ENCODE data around the gene MAP2K6.
A peak's percentile ranks its signal among the peaks of the same experiment; 100 is the strongest.

MAP2K6 gene

GRCh38 chr17:69414408-69415274 lies at the start of gene MAP2K6:
Gene MAP2K6, plus strand, starts transcription at chr17:69414697. Its CDS starts 288 bp downstream, at chr17:69414985.
- peak; percentile 12 for DNase-seq (ENCODE audit: low read depth)

DNA sequence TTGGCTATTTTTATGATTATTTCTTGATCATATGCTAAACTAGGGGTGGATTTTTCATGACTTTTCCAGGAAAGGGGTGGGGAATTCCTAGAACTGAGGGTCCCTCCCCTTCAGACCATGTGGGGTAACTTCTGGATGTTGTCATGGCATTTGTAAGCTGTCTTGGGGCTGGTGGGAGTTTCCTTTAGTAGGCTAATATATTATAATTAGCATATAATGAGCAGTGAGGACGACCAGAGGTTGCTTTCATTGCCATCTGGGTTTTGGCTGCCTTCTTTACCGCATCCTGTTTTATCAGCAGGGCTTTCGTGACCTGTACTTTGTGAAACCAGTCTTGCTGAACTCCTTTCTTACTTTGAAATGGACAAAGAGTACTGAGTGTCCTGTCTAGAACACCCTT lies 47.2 kb upstream of the MAP2K6 start:
- DNase-seq (ENCODE audit: low read depth), result no peak

GRCh38 chr17:69373069-69373468 lies 41.4 kb upstream of the MAP2K6 start:
- DNase-seq (ENCODE audit: low read depth), result no peak

- no peak for DNase-seq (ENCODE audit: low read depth)
These were observed 39.3 kb upstream of the MAP2K6 start for GRCh38 chr17:69375229-69375628.

DNA sequence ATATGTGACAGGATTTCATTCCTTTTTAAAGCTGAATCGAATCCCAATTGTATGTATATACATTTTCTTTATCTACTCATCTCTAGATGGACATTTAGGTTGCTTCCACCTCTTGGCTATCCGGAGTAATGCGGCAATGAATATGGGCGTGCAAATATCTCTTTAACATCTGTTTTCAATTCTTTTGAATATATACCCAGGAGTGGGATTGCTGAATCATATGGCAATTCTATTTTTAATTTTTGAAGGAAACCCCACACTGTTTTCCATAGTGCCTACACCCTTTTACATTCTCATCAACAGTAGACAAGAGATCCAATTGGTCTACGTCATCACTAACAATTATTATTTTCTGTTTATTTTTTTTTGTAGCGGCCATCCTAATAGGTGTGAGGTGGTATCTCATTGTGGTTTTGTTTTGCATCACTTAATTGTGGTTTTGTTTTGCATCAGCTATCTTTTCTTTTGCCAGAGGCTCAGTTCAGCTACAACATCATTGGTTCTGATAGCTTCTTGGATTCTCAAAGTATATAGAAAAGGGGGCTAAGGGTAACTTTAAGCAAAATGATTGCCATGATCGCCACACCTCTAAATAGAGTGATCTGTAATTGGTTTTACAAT lies 25.6 kb upstream of the MAP2K6 start:
- DNase-seq (ENCODE audit: low read depth), result no peak

GRCh38 chr17:69390795-69391501 lies 23.5 kb upstream of the MAP2K6 start:
- no peak for DNase-seq (ENCODE audit: low read depth)

DNA sequence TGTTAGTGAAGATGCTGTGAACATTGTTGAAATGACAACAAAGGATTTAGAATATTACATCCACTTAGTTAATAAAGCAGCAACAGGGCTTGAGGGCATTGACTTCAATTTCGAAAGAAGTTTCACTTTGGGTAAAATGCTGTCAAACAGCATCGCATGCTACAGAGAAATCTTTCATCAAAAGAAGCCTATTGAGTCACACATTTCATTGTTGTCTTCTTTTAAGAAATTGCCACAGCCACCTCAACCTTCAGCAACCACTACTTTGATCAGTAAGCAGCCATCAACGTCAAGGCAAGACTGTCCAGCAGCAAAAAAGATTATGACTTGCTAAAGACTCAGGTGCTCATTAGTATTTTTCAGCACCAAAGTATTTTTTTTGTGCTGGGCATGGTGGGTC lies 13.2 kb upstream of the MAP2K6 start:
- DNase-seq (ENCODE audit: low read depth), result no peak

DNA sequence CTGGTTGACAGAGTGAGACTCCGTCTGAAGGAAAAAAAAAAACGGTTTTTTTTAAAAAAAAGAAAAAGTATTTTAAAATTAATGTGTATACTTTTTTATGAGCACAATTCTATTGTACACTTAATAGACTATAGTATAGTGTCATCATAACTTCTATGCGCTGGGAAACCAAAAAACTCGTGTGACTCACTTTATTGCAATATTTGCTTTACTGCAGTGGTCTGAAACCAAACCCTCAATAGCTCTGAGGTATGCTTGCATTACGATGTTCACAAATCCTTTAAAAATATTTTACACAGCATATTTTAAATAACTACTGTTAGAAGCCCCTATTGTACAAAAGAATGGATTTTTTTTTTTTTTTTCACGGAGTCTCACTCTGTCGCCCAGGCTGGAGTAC lies 12.4 kb upstream of the MAP2K6 start:
- DNase-seq (ENCODE audit: low read depth), result no peak

GRCh38 chr17:69404399-69404798 lies 10.1 kb upstream of the MAP2K6 start:
- peak; percentile 17 for DNase-seq (ENCODE audit: low read depth)

- no peak for DNase-seq (ENCODE audit: low read depth)
These were observed 9.4 kb upstream of the MAP2K6 start for GRCh38 chr17:69405096-69405495.

GRCh38 chr17:69406941-69407340 lies 7.6 kb upstream of the MAP2K6 start:
- peak; percentile 13 for DNase-seq (ENCODE audit: low read depth)

DNA sequence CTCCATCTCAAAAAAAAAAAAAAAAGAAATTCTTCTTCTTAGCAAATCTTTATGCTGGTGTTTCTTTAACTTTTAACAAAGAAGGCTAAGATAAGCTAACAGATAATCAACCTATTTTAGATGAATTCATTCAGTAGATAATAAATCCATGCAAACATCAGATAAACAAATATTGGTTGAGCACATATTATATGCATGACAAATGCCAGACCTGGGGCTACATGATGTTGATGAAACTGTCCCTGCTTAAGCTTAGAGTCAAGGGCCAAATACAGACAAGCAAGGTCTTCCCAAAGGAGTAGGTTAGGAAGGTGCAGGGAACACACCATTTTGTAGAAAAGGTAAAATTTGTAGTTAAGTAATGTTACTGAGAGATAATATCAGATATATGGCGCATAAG lies 6.7 kb upstream of the MAP2K6 start:
- no peak for DNase-seq (ENCODE audit: low read depth)

GRCh38 chr17:69410671-69411070 lies 3.8 kb upstream of the MAP2K6 start:
- DNase-seq (ENCODE audit: low read depth), result no peak

GRCh38 chr17:69411766-69412165 lies 2.7 kb upstream of the MAP2K6 start:
- no peak for DNase-seq (ENCODE audit: low read depth)

DNA sequence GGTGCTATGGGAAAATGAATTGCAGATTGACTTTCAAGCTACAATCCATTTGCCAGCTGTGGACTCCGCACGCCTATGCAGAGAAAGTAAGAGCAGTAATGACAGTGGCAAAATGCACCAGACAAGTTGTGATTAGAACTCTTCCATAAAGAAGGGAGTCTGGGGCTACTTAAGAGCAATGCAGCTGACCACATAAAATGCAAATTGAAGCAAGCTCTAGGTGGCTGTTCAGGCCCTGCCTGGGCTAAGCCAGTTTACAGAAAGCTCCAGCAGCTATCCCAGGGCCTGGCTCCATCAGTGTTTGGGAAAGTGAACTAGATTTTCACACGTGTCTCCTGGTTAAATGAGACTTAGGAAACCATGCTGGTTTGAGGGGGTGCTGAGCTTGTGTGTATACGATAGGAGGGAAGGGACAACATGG lies 2.2 kb upstream of the MAP2K6 start:
- no peak for DNase-seq (ENCODE audit: low read depth)

DNA sequence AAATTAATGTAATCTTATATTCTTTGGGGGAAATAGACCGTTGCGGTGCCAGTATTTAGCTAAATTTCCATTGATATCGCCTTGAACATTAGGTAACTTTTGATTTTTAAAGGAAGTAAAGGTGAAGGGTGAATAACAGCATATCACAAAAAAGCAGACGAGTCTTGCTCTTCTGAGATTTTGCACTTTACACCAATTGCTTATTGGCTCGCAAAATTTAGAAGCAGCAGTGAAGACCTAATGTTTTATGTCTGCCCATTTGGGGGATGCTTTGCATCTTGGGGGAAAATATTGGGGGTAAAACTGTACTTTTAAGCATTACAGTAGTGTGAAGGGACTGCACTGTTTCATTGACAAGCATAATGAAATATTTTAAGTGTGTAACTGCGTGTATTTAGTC lies 934 bp downstream of the MAP2K6 start:
- DNase-seq (ENCODE audit: low read depth), result no peak

- no peak for DNase-seq (ENCODE audit: low read depth)
These were observed 3.3 kb downstream of the MAP2K6 start for GRCh38 chr17:69417545-69418483.

DNA sequence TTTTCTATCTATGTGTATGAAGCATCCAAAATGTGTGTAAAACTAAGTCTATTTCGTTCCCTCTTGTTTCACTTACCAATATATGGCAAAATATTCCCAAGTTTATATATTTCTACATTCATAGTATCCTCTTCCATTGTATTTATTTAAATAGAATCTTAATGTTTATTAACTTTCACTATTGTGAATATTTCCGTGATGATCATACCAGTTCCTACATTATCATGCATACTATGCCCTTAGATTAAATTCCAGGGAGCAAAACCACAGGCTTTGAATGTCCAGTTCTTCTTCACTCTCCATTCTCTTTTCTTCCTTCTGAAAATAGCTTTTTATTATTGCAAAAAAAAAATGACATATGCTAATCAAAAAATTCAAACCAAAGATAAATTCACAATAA lies 4.0 kb downstream of the MAP2K6 start:
- DNase-seq (ENCODE audit: low read depth), result no peak

DNA sequence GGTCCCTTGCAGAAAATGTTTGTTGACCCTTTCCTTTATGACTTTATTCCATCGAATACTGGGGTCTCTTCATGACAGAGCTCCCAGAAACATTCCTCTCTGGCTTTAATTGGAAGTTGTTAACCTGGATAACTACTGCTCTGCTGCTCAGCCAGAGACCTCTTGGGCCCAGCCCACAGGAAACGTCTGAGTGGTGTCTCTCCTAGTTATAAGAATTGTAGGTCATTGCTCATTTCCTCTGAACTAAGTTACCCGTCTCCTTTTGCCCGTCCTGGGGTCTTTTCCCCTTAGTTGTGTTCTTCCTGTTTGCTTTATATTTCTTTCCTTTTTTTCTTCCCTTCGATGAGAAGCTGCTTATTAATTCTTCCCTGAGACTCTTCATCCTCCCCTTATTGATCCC lies 9.0 kb downstream of the MAP2K6 start:
- DNase-seq (ENCODE audit: low read depth), result no peak

DNA sequence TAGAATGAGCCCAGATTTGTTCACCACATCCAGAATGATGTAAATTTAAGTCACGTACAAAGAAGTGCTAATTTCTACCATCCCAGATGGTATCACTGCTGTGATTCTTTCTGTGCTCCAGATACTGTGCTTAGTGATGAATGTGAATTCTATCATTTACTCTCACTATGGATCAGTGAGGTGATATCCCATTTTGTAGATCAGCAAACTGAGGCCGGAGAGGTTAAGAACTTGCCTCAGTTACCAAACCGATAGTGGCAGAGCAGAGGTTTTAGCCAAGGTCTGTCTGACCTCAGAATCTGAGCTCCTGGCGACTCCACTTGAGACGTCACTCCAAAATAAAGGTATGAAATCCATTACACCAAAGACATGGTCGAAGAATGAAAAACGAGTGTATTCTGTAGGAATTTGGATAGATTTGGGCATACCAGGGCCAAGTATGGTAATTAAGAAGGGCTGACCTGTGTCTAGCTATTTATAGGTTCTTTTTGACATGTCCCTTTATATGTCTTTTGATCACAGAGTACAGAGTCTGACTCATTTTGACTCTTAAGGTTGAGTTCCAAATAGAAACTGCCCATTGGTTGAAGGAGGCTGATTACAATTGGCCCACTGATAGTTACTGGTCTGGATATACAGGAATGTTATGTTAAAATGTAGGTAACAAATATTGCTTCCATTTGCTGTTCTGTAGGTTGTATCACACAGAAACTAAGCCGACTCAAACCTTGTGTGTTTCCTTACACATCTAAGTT lies 10.0 kb downstream of the MAP2K6 start:
- DNase-seq (ENCODE audit: low read depth), result no peak

DNA sequence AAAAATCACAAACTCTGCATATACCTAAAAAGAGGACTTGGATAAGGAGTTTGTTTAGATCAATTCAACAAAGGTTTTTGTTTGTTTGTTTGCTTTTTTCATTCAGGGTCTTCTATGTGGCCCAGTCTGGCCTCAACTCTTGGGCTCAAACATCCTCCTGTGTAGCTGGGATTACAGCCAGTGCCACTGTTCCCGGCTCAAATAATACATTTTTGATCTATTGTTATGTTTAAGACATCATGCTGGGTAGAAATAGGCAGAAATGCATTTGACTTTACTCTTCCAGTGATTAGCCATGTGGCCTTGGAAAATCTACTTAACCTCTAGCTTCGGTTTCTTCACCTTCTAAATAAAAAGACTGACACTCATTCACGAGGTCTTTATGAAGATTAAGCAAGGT lies 11.5 kb downstream of the MAP2K6 start:
- DNase-seq (ENCODE audit: low read depth), result no peak

All from GM04504 (cell line).